Stomach (tissue), 9 donors: ENCODE data around the gene NHS. TPM values are rescaled to one million over a fixed set of nuclear protein-coding genes. Genes with fewer than 3 reads are reported as not detected.

Experiments
- DNase-seq, 2 donors: peaks; one replicate each; pipeline versions ENCODE4 v3.0.0 to v3.0.0-alpha.2; 2013 to 2019
- H3K27ac ChIP-seq, 5 donors: fragments of 200-600 bp in 4 of 5; sonication (generic) in 4 of 5; one replicate each; pipeline ENCODE4 v1.5.1; 2013 to 2019; ENCODE audit warnings: mild to moderate bottlenecking in 1 of 5, moderate library complexity in 1 of 5
- H3K27me3 ChIP-seq, 3 donors: fragments of 200-600 bp; sonication (generic); one replicate each; pipeline ENCODE4 v1.5.1; 2017 to 2019; ENCODE audit warnings: mixed run types in 1 of 3
- H3K36me3 ChIP-seq, 4 donors: fragments of 200-600 bp; sonication (generic); 1 replicate in 3 of 4; 2 replicates in 1 of 4; pipeline ENCODE4 v1.5.1; 2016 to 2019
- H3K4me1 ChIP-seq, 4 donors: fragments of 200-600 bp; sonication (generic); one replicate each; pipeline ENCODE4 v1.5.1; 2016 to 2019
- H3K4me3 ChIP-seq, 4 donors: fragments of 200-600 bp; sonication (generic) in 3 of 4; one replicate each; pipeline ENCODE4 v1.5.1; 2016 to 2019; ENCODE audit warnings: mild to moderate bottlenecking in 1 of 4
- H3K9me3 ChIP-seq, 4 donors: fragments of 200-600 bp; sonication (generic); one replicate each; pipeline ENCODE4 v1.5.1; 2016 to 2019
- CTCF ChIP-seq, 7 experiments: fragments of 450-650 bp in 4 of 7; fragments of 200-600 bp in 3 of 7; sonication (generic) in 3 of 7; IDR thresholded peaks; one replicate each; pipeline ENCODE4 v1.5.1; 2016 to 2019; ENCODE audit warnings: antibody characterized with exemption in 7 of 7, control low read depth in 2 of 7, mild to moderate bottlenecking in 1 of 7
- EP300 ChIP-seq: sonication (generic); formaldehyde crosslinking; IDR thresholded peaks from one replicate; pipeline ENCODE4 v1.6.1; 2017; ENCODE audit warnings: antibody characterized with exemption
- POLR2A ChIP-seq, 4 donors: fragments of 450-650 bp; IDR thresholded peaks; one replicate each; pipeline ENCODE4 v1.6.1; 2016; ENCODE audit warnings: antibody characterized with exemption in 4 of 4, control low read depth in 2 of 4, mild to moderate bottlenecking in 1 of 4, moderate library complexity in 1 of 4
- POLR2AphosphoS5 ChIP-seq, 3 donors: sonication (generic); formaldehyde crosslinking; IDR thresholded peaks; one replicate each; pipeline ENCODE4 v1.6.1; 2016; ENCODE audit warnings: antibody characterized with exemption in 3 of 3
- WGBS, 5 donors: extraction: QIAGEN DNeasy Blood & Tissue Kit in 3 of 5; methylation state at CpG; one replicate each; pipeline versions ENCODE4 v1.1.5 to v1.1.7; 2013 to 2018; 5-methylcytosine and 5-hydroxymethylcytosine counted together
- intact Hi-C: fragments of 100-400 bp; cut with DNase I; formaldehyde crosslinking; loops from one replicate; pipeline ENCODE4 v1.15.1; 2023; ENCODE audit warnings: low total_unique reads
- polyA plus RNA-seq, 3 donors: library from polyadenylated mRNA; stranded (reverse); fragments of 200-250 nt; gene quantifications; one replicate each; pipeline ENCODE4 v1.2.3, GENCODE V29; 2013
- total RNA-seq, 5 donors: library from RNA; depleted of rRNA; stranded (reverse); fragments of >200 nt; gene quantifications; one replicate each; pipeline versions ENCODE4 v1.1.0 to v1.2.3, GENCODE V29; 2014 to 2016
- donor health status: healthy with polysubstance abuse.
- donor health status: Bipolar disorder and iron deficiency.
- donor health status: healthy.

NHS gene
- total and polyA plus RNA-seq, 8 donors: 1.00 to 7.5 (median 4.3) TPM

GRCh38 chrX:17623750-17624149 is 248.8 kb downstream of the NHS start:
- DNase-seq: no peak
- no peak overlapping the region for H3K27ac ChIP-seq
- no peaks in the 10 kb centered on the region for H3K4me1 ChIP-seq
- no peaks in the 10 kb centered on the region for H3K27me3 ChIP-seq
- WGBS, 5 donors: 63 to 75% (median 68%) methylated on average over 3 of the region's 3 CpGs
- TF ChIP-seq POLR2AphosphoS5 (IDR thresholded peaks at IDR 0.05) (no peak), POLR2A (IDR thresholded peaks at IDR 0.05) (no peak), EP300 (no peak), CTCF (IDR thresholded peaks at IDR 0.05) (no peak)
- no peaks in the 10 kb centered on the region for H3K36me3 ChIP-seq
- H3K9me3 ChIP-seq: no peaks in the 10 kb centered on the region
- intact Hi-C loops: no loop called here
- no peak overlapping the region for H3K4me3 ChIP-seq

- DNase-seq: no peak
- H3K4me1 ChIP-seq: no peaks in the 10 kb centered on the region
- no peak overlapping the region for H3K4me3 ChIP-seq
- WGBS, 5 donors: 64 to 82% (median 74%) methylated on average over 1 of the region's 1 CpG
- no peaks in the 10 kb centered on the region for H3K27me3 ChIP-seq
- no peak overlapping the region for H3K27ac ChIP-seq
- TF ChIP-seq POLR2AphosphoS5 (IDR thresholded peaks at IDR 0.05): no peak
- TF ChIP-seq CTCF (IDR thresholded peaks at IDR 0.05): no peak
- no peak for TF ChIP-seq POLR2A (IDR thresholded peaks at IDR 0.05)
- no peak for TF ChIP-seq EP300
- H3K9me3 ChIP-seq: no peaks in the 10 kb centered on the region
- no peaks in the 10 kb centered on the region for H3K36me3 ChIP-seq
- intact Hi-C loops: no loop called here
These were observed 252.0 kb downstream of the NHS start for GRCh38 chrX:17627026-17627425.

GRCh38 chrX:17628976-17629375 is 254.0 kb downstream of the NHS start:
- Histone ChIP-seq H3K4me1 (peaks cover 0 to 10% (median 4%) of the 10 kb centered on the region in 4 donors), H3K27me3 (peaks cover 0 to 4% (median 0%) of the 10 kb centered on the region in 3 donors), H3K4me3 (no peak overlapping the region), H3K9me3 (no peaks in the 10 kb centered on the region), H3K36me3 (no peaks in the 10 kb centered on the region), H3K27ac (no peak overlapping the region)
- DNase-seq: no peak
- intact Hi-C loops: no loop called here
- TF ChIP-seq CTCF (IDR thresholded peaks at IDR 0.05): no peak
- no peak for TF ChIP-seq EP300
- no peak for TF ChIP-seq POLR2AphosphoS5 (IDR thresholded peaks at IDR 0.05)
- no peak for TF ChIP-seq POLR2A (IDR thresholded peaks at IDR 0.05)

- H3K36me3 ChIP-seq: no peaks in the 10 kb centered on the region
- no peaks in the 10 kb centered on the region for H3K9me3 ChIP-seq
- no peak overlapping the region for H3K4me3 ChIP-seq
- TF ChIP-seq CTCF (IDR thresholded peaks at IDR 0.05): no peak
- no peak for TF ChIP-seq EP300
- no peak for TF ChIP-seq POLR2AphosphoS5 (IDR thresholded peaks at IDR 0.05)
- TF ChIP-seq POLR2A (IDR thresholded peaks at IDR 0.05): no peak
- peaks cover 0 to 16% (median 6%) of the 10 kb centered on the region in 4 donors for H3K4me1 ChIP-seq
- H3K27me3 ChIP-seq: peaks cover 0 to 5% (median 0%) of the 10 kb centered on the region in 3 donors
- WGBS, 5 donors: 78 to 100% (median 89%) methylated on average over 1 of the region's 1 CpG; no CpG with 5 or more reads in 1 of the 5 donors
- intact Hi-C loops: no loop called here
- no peak overlapping the region for H3K27ac ChIP-seq
- no peak for DNase-seq
These were observed 254.5 kb downstream of the NHS start for GRCh38 chrX:17629519-17629918.
